ENCODE measurements around the gene LRRC3. TPM values are rescaled to one million over a fixed set of nuclear protein-coding genes. Genes with fewer than 3 reads are reported as not detected.

Gene LRRC3
- polyA plus RNA-seq, 1 donor (not counting 4 experiments of a cell fraction or from before 2014, with no cell fraction given): 1.4 TPM

DNA sequence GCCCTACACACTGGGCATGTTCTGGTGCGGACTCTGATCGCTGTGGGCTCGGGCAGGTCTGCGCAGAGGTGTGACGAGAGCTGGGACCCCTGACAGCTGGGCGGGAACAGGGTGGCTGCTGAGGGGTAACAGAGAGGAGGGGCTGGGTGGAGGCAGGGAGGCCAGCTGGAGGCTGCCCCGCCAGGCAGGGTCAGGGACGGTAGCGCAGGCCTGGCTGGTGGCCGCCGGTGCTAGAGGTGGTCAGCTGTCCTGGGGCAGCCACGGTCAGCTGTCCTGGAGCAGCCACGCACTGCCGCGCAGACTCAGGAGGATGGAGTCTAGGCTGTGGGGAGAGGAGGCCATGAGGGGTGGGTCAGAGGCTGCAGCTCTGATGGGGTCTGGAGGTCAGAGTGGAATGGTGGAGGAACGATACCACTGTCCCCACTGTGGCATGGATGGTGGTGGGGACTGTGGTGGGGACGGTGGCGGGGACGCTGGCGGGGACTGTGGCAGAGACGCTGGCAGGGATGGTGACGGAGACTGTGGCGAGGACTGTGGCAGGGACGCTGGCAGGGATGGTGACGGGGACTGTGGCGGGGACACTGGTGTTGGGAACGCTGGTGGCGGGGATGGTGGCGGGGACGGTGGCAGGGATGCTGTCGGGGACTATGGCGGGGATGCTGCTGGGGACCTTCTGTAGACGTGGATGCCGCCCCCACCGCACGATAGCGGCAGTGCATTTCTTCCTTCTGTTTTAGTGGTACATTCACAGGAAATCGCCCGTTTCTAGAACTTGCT is 21.3 kb upstream of the LRRC3 start:
- DNase-seq (ENCODE audit: low read depth, low spot score) (no peak), FAIRE-seq (no peak)
- Histone ChIP-seq H4K20me1 (ENCODE audit: control insufficient read depth, extremely low read depth, insufficient read depth, low read length) (no peaks in the 10 kb centered on the region), H2AFZ (ENCODE audit: control insufficient read depth, low read length) (no peak overlapping the region), H3K4me2 (ENCODE audit: control insufficient read depth, extremely low read depth, insufficient read depth, low read depth, low read length) (no peak overlapping the region), H3K79me2 (ENCODE audit: control insufficient read depth, insufficient read depth, low read length) (no peaks in the 10 kb centered on the region), H3K4me3 (ENCODE audit: control insufficient read depth in 2 of 3, extremely low read depth in 1 of 3, insufficient read depth in 2 of 3, low read depth in 1 of 3, low read length in 3 of 3) (no peak overlapping the region), H3K9ac (ENCODE audit: control insufficient read depth, extremely low read depth, insufficient read depth, low read length) (no peak overlapping the region), H3K9me3 (ENCODE audit: control insufficient read depth, low read depth, low read length) (no peaks in the 10 kb centered on the region), H3K9me1 (ENCODE audit: control insufficient read depth, extremely low read depth, insufficient read depth, low read length) (no peaks in the 10 kb centered on the region), H3K27me3 (ENCODE audit: control insufficient read depth, extremely low read depth, insufficient read depth, low read length) (peaks cover 12% of the 10 kb centered on the region), H3K27ac (ENCODE audit: control insufficient read depth, insufficient read depth, low read length) (no peak overlapping the region), H3K36me3 (ENCODE audit: control insufficient read depth in 2 of 2, extremely low read depth in 1 of 2, insufficient read depth in 2 of 2, low read length in 2 of 2) (no peaks in the 10 kb centered on the region), H3K4me1 (ENCODE audit: control insufficient read depth, extremely low read depth, insufficient read depth, low read length) (no peaks in the 10 kb centered on the region)
- dilution Hi-C loops (cut with MboI; ENCODE audit: extremely low pct_ligation_motif_present, low sequenced_read_pairs): no loop called here
- TF ChIP-seq, protein P1, sequence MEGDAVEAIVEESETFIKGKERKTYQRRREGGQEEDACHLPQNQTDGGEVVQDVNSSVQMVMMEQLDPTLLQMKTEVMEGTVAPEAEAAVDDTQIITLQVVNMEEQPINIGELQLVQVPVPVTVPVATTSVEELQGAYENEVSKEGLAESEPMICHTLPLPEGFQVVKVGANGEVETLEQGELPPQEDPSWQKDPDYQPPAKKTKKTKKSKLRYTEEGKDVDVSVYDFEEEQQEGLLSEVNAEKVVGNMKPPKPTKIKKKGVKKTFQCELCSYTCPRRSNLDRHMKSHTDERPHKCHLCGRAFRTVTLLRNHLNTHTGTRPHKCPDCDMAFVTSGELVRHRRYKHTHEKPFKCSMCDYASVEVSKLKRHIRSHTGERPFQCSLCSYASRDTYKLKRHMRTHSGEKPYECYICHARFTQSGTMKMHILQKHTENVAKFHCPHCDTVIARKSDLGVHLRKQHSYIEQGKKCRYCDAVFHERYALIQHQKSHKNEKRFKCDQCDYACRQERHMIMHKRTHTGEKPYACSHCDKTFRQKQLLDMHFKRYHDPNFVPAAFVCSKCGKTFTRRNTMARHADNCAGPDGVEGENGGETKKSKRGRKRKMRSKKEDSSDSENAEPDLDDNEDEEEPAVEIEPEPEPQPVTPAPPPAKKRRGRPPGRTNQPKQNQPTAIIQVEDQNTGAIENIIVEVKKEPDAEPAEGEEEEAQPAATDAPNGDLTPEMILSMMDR (optimal IDR thresholded peaks at IDR 0.05 in 1 of 3, IDR thresholded peaks at IDR 0.05 in 1 of 3, conservative IDR thresholded peaks at IDR 0.05 in 1 of 3; ENCODE audit: extremely low read depth in 1 of 3, insufficient read depth in 2 of 3, low read length in 3 of 3): no peak
- TF ChIP-seq EZH2 (IDR thresholded peaks at IDR 0.05; ENCODE audit: low read length): no peak

DNA sequence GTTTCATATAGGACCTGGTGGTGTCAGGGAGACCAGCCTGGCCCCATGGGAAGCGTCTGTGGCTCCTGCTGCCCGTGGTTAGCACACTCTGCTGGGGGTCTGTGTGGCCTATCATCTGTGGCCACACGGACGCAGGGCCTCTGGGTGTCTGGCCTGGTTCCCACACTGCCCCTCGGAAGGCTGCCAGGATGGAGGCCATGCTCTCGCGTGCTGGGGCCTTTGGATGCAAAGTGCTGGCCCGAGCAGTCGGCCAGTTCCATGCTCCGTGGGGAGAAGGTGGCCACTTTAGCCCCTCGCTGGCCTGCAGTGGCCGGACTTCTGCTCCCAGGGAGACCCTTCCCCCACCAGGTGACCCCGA is 20.8 kb upstream of the LRRC3 start:
- H3K9ac ChIP-seq (ENCODE audit: control insufficient read depth, extremely low read depth, insufficient read depth, low read length): no peak overlapping the region
- H3K4me1 ChIP-seq (ENCODE audit: control insufficient read depth, extremely low read depth, insufficient read depth, low read length): no peaks in the 10 kb centered on the region
- DNase-seq (ENCODE audit: low read depth, low spot score): no peak
- H3K9me3 ChIP-seq (ENCODE audit: control insufficient read depth, low read depth, low read length): no peaks in the 10 kb centered on the region
- H3K4me2 ChIP-seq (ENCODE audit: control insufficient read depth, extremely low read depth, insufficient read depth, low read depth, low read length): no peak overlapping the region
- H3K36me3 ChIP-seq (ENCODE audit: control insufficient read depth in 2 of 2, extremely low read depth in 1 of 2, insufficient read depth in 2 of 2, low read length in 2 of 2): no peaks in the 10 kb centered on the region
- no peak overlapping the region for H2AFZ ChIP-seq (ENCODE audit: control insufficient read depth, low read length)
- H3K4me3 ChIP-seq (ENCODE audit: control insufficient read depth in 2 of 3, extremely low read depth in 1 of 3, insufficient read depth in 2 of 3, low read depth in 1 of 3, low read length in 3 of 3): no peak overlapping the region
- H3K79me2 ChIP-seq (ENCODE audit: control insufficient read depth, insufficient read depth, low read length): no peaks in the 10 kb centered on the region
- no peaks in the 10 kb centered on the region for H3K9me1 ChIP-seq (ENCODE audit: control insufficient read depth, extremely low read depth, insufficient read depth, low read length)
- FAIRE-seq: no peak
- no peak overlapping the region for H3K27ac ChIP-seq (ENCODE audit: control insufficient read depth, insufficient read depth, low read length)
- H3K27me3 ChIP-seq (ENCODE audit: control insufficient read depth, extremely low read depth, insufficient read depth, low read length): peaks cover 16% of the 10 kb centered on the region
- dilution Hi-C loops (cut with MboI; ENCODE audit: extremely low pct_ligation_motif_present, low sequenced_read_pairs): no loop called here
- H4K20me1 ChIP-seq (ENCODE audit: control insufficient read depth, extremely low read depth, insufficient read depth, low read length): no peaks in the 10 kb centered on the region
- TF ChIP-seq, protein P1 (optimal IDR thresholded peaks at IDR 0.05 in 1 of 3, IDR thresholded peaks at IDR 0.05 in 1 of 3, conservative IDR thresholded peaks at IDR 0.05 in 1 of 3; ENCODE audit: extremely low read depth in 1 of 3, insufficient read depth in 2 of 3, low read length in 3 of 3): no peak
- TF ChIP-seq EZH2 (IDR thresholded peaks at IDR 0.05; ENCODE audit: low read length): no peak
